Activated naive CD4-positive, alpha-beta T cell treated with anti-CD3 and anti-CD28 coated beads for 36 hours (primary cell): ENCODE measurements around the gene PDE6C. TPM values are rescaled to one million over a fixed set of nuclear protein-coding genes. Genes with fewer than 3 reads are reported as not detected.

ENCODE experiments used
- CTCF ChIA-PET: fragments of 350-600 bp; sonication (Branson Sonifier 250); formaldehyde crosslinking; loops from one replicate; lab custom pipeline; 2021; ENCODE audit warnings: antibody characterized with exemption; lab: Charles Lee
- DNase-seq: peaks from one replicate; pipeline ENCODE4 v3.0.0-alpha.2; 2020
- H3K27ac Mint-ChIP-seq: one replicate; pipeline ENCODE4 v1.8.0; 2021; ENCODE audit warnings: mild to moderate bottlenecking, mixed read lengths
- H3K27me3 Mint-ChIP-seq: one replicate; pipeline ENCODE4 v1.8.0; 2021; ENCODE audit warnings: low read depth, mixed read lengths
- H3K36me3 Mint-ChIP-seq: one replicate; pipeline ENCODE4 v1.8.0; 2021; ENCODE audit warnings: low read depth, mixed read lengths
- H3K4me1 Mint-ChIP-seq: one replicate; pipeline ENCODE4 v1.8.0; 2021; ENCODE audit warnings: low read depth, mixed read lengths
- H3K4me3 Mint-ChIP-seq: one replicate; pipeline ENCODE4 v1.8.0; 2021; ENCODE audit warnings: mild to moderate bottlenecking, moderate library complexity, mixed read lengths
- H3K9me3 Mint-ChIP-seq: one replicate; pipeline ENCODE4 v1.8.0; 2021; ENCODE audit warnings: mixed read lengths
- intact Hi-C: fragments of 100-400 bp; cut with micrococcal nuclease; formaldehyde crosslinking; loops from one replicate; pipeline ENCODE4 v1.15.1; 2023
- total RNA-seq, 2 experiments: library from RNA; stranded (reverse); gene quantifications; one replicate each; pipeline ENCODE4 v1.2.3, GENCODE V29; 2021

PDE6C gene
- not detected for total RNA-seq

- no peak within 1 kb of the TSS for H3K27ac Mint-ChIP-seq
- no peak within 1 kb of the TSS for H3K4me3 Mint-ChIP-seq
- intact Hi-C loops = no loop called here
- H3K27me3 Mint-ChIP-seq = peaks cover 7% of the 10 kb centered on the region
- CTCF ChIA-PET = interaction anchor here (1.0 kb wide), 1 partner anchor 31 kb away, joined by 3 read pairs; no protein-coding TSS in a partner anchor
- H3K36me3 Mint-ChIP-seq = no peaks in the 10 kb centered on the region
- no peaks in the 10 kb centered on the region for H3K4me1 Mint-ChIP-seq
- DNase-seq = no peak
- H3K9me3 Mint-ChIP-seq = peaks cover 1% of the 10 kb centered on the region
Measured at GRCh38 chr10:93612311-93612710, at the start of gene PDE6C. PDE6C (plus strand) TSS chr10:93612537; CDS start chr10:93612726, 189 bp downstream.

GRCh38 chr10:93565446-93565845, 46.9 kb upstream of the PDE6C start:
- Mint-ChIP-seq H3K4me3 (no peak overlapping the region), H3K36me3 (no peaks in the 10 kb centered on the region), H3K27ac (no peak overlapping the region), H3K4me1 (peaks cover 5% of the 10 kb centered on the region), H3K27me3 (peaks cover 40% of the 10 kb centered on the region), H3K9me3 (no peaks in the 10 kb centered on the region)
- intact Hi-C loops = no loop called here
- no peak for DNase-seq
- CTCF ChIA-PET = no interaction called here

GRCh38 chr10:93566435-93567276, 45.7 kb upstream of the PDE6C start, which contains the start of gene FFAR4:
FFAR4 (plus strand) TSS chr10:93566665; CDS start chr10:93566721, 56 bp downstream.
- no peak within 1 kb of the TSS for H3K4me3 Mint-ChIP-seq
- peaks cover 5% of the 10 kb centered on the region for H3K4me1 Mint-ChIP-seq
- H3K27ac Mint-ChIP-seq = no peak within 1 kb of the TSS
- H3K9me3 Mint-ChIP-seq = no peaks in the 10 kb centered on the region
- intact Hi-C loops = no loop called here
- CTCF ChIA-PET = no interaction called here
- DNase-seq = no peak
- H3K27me3 Mint-ChIP-seq = peaks cover 47% of the 10 kb centered on the region
- H3K36me3 Mint-ChIP-seq = no peaks in the 10 kb centered on the region

GRCh38 chr10:93567277-93568104, 44.8 kb upstream of the PDE6C start:
- intact Hi-C loops = no loop called here
- H3K9me3 Mint-ChIP-seq = no peaks in the 10 kb centered on the region

GRCh38 chr10:93568105-93568390, 44.3 kb upstream of the PDE6C start:
- Mint-ChIP-seq H3K27ac (no peak overlapping the region), H3K4me1 (peaks cover 6% of the 10 kb centered on the region), H3K27me3 (peaks cover 47% of the 10 kb centered on the region), H3K9me3 (no peaks in the 10 kb centered on the region), H3K36me3 (no peaks in the 10 kb centered on the region), H3K4me3 (no peak overlapping the region)
- no peak for DNase-seq
- CTCF ChIA-PET = no interaction called here
- intact Hi-C loops = no loop called here

More at GRCh38 chr10:93567277-93568104, 44.8 kb upstream of the PDE6C start:
- no peak for DNase-seq
- no peak overlapping the region for H3K4me3 Mint-ChIP-seq
- H3K27me3 Mint-ChIP-seq = peaks cover 47% of the 10 kb centered on the region
- no peak overlapping the region for H3K27ac Mint-ChIP-seq
- H3K4me1 Mint-ChIP-seq = peaks cover 5% of the 10 kb centered on the region
- CTCF ChIA-PET = no interaction called here
- H3K36me3 Mint-ChIP-seq = no peaks in the 10 kb centered on the region

GRCh38 chr10:93570383-93570782, 42.0 kb upstream of the PDE6C start:
- peaks cover 40% of the 10 kb centered on the region for H3K27me3 Mint-ChIP-seq
- intact Hi-C loops = no loop called here
- CTCF ChIA-PET = no interaction called here

GRCh38 chr10:93572606-93573005, 39.7 kb upstream of the PDE6C start:
- intact Hi-C loops = no loop called here
- CTCF ChIA-PET = no interaction called here
- Mint-ChIP-seq H3K36me3 (no peaks in the 10 kb centered on the region), H3K27ac (no peak overlapping the region), H3K9me3 (no peaks in the 10 kb centered on the region), H3K4me1 (peaks cover 6% of the 10 kb centered on the region), H3K4me3 (no peak overlapping the region), H3K27me3 (peaks cover 25% of the 10 kb centered on the region)
- no peak for DNase-seq

More at GRCh38 chr10:93570383-93570782, 42.0 kb upstream of the PDE6C start:
- no peaks in the 10 kb centered on the region for H3K36me3 Mint-ChIP-seq
- H3K4me3 Mint-ChIP-seq = no peak overlapping the region
- H3K4me1 Mint-ChIP-seq = peaks cover 11% of the 10 kb centered on the region
- H3K27ac Mint-ChIP-seq = no peak overlapping the region
- no peaks in the 10 kb centered on the region for H3K9me3 Mint-ChIP-seq
- no peak for DNase-seq

- intact Hi-C loops = no loop called here
- peaks cover 6% of the 10 kb centered on the region for H3K4me1 Mint-ChIP-seq
- DNase-seq = no peak
- no peaks in the 10 kb centered on the region for H3K9me3 Mint-ChIP-seq
- peaks cover 18% of the 10 kb centered on the region for H3K27me3 Mint-ChIP-seq
- H3K4me3 Mint-ChIP-seq = no peak overlapping the region
- CTCF ChIA-PET = no interaction called here
- H3K36me3 Mint-ChIP-seq = no peaks in the 10 kb centered on the region
- no peak overlapping the region for H3K27ac Mint-ChIP-seq
Measured at GRCh38 chr10:93573051-93573909, 39.1 kb upstream of the PDE6C start.

- Mint-ChIP-seq H3K27ac (no peak overlapping the region), H3K27me3 (peaks cover 16% of the 10 kb centered on the region), H3K9me3 (no peaks in the 10 kb centered on the region), H3K4me1 (peaks cover 6% of the 10 kb centered on the region), H3K36me3 (no peaks in the 10 kb centered on the region), H3K4me3 (no peak overlapping the region)
- intact Hi-C loops = no loop called here
- DNase-seq = no peak
- CTCF ChIA-PET = no interaction called here
Measured at GRCh38 chr10:93573924-93574323, 38.4 kb upstream of the PDE6C start.

- Mint-ChIP-seq H3K36me3 (no peaks in the 10 kb centered on the region), H3K4me1 (peaks cover 6% of the 10 kb centered on the region), H3K27ac (no peak overlapping the region), H3K9me3 (peaks cover 11% of the 10 kb centered on the region), H3K27me3 (peaks cover 2% of the 10 kb centered on the region), H3K4me3 (no peak overlapping the region)
- intact Hi-C loops = no loop called here
- CTCF ChIA-PET = interaction anchor here (0.6 kb wide), 1 partner anchor 489 kb away, joined by 3 read pairs; no protein-coding TSS in a partner anchor
- DNase-seq = no peak
Measured at GRCh38 chr10:93576888-93577287, 35.4 kb upstream of the PDE6C start.

- H3K4me1 Mint-ChIP-seq = peaks cover 6% of the 10 kb centered on the region
- peaks cover 11% of the 10 kb centered on the region for H3K9me3 Mint-ChIP-seq
- no peaks in the 10 kb centered on the region for H3K36me3 Mint-ChIP-seq
- no peak overlapping the region for H3K27ac Mint-ChIP-seq
- peaks cover 2% of the 10 kb centered on the region for H3K27me3 Mint-ChIP-seq
- intact Hi-C loops = no loop called here
- DNase-seq = no peak
- CTCF ChIA-PET = no interaction called here
- H3K4me3 Mint-ChIP-seq = no peak overlapping the region
Measured at GRCh38 chr10:93577565-93577964, 34.8 kb upstream of the PDE6C start.

- DNase-seq = no peak
- intact Hi-C loops = no loop called here
- no peaks in the 10 kb centered on the region for H3K4me1 Mint-ChIP-seq
- peaks cover 11% of the 10 kb centered on the region for H3K9me3 Mint-ChIP-seq
- CTCF ChIA-PET = no interaction called here
- H3K27ac Mint-ChIP-seq = no peak overlapping the region
- H3K27me3 Mint-ChIP-seq = peaks cover 2% of the 10 kb centered on the region
- no peak overlapping the region for H3K4me3 Mint-ChIP-seq
- no peaks in the 10 kb centered on the region for H3K36me3 Mint-ChIP-seq
Measured at GRCh38 chr10:93579089-93579488, 33.2 kb upstream of the PDE6C start.
